ENCODE measurements around the gene MYOM1.

DNA sequence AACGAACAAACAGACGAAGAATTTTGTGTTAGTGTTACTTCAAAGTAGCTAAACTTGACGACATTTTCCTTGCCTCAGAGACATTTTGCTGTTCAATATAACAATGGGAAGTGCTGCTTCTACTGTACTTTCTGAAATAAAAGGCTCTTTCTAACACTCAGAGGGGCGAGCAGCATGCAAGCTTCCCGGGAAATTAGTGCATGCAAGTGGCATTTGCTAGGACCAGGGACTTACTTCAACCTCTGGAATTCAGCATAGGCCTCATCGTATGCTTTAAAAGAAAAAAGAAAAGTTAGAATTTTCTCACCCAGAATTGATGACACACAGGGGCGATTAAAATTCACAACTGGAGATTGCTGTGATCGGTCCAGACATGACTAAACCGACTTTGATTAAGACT lies 144.3 kb downstream of the MYOM1 start:
- TF ChIP-seq POLR2A (IDR thresholded peaks at IDR 0.05): no peak
- TF ChIP-seq, protein P1, sequence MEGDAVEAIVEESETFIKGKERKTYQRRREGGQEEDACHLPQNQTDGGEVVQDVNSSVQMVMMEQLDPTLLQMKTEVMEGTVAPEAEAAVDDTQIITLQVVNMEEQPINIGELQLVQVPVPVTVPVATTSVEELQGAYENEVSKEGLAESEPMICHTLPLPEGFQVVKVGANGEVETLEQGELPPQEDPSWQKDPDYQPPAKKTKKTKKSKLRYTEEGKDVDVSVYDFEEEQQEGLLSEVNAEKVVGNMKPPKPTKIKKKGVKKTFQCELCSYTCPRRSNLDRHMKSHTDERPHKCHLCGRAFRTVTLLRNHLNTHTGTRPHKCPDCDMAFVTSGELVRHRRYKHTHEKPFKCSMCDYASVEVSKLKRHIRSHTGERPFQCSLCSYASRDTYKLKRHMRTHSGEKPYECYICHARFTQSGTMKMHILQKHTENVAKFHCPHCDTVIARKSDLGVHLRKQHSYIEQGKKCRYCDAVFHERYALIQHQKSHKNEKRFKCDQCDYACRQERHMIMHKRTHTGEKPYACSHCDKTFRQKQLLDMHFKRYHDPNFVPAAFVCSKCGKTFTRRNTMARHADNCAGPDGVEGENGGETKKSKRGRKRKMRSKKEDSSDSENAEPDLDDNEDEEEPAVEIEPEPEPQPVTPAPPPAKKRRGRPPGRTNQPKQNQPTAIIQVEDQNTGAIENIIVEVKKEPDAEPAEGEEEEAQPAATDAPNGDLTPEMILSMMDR (IDR thresholded peaks at IDR 0.05): no peak

Measured in uterus (tissue), 2 donors.